ENCODE measurements around the gene UPK3A.
"Not testable (repeated sequence)": the region's sequence is repeated elsewhere in the genome, so short reads cannot be mapped to it uniquely, and the experiment has no call there.

The UPK3A gene

DNA sequence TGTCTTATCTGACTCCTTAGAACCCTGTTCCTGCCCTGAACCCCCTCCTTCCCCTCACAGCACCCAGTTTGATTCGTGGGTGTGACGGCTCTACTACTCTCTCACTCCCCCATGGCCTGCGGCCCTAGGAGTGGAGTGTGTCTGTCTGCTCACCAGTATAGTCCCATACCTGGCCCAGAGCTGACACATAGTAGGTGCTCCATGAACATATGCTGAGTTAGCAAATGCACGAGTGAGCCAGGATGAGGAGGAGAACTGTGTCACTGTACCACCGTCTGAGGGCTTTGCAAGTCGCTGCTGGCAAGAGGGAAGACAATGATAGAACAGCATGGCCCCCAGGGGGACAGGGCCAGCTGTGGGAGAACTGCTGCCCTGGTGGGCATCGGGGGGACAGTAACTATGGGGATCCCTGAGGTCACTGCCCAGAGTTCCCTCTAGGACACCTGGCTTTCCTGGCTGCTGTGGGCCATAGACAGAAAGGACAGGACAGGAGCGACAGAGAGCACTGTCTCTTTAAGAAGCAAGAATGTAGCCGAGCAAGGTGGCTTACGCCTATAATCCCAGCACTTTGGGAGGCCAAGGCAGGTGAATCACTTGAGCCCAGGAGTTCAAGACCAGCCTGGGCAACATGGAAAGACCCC, 24.9 kb upstream of the UPK3A start:
- DNase-seq, result no peak

DNA sequence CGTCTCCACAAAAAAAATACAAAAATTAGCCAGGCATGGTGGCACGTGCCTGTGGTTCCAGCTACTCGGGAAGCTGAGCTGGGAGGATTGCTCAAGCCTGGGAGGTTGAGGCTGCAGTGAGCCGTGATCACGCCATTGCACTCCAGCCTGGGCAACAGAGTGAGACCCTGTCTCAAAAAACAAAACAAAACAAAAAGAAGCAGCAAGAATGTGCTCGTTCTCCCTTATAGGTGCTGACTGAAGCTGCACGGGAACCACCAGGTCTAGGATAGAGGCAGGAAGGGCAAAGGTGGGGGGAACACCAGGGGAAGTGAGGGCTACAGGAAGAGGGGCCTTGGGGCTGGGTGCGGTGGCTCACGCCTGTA, 24.4 kb upstream of the UPK3A start:
- DNase-seq, result not testable (repeated sequence)

DNA sequence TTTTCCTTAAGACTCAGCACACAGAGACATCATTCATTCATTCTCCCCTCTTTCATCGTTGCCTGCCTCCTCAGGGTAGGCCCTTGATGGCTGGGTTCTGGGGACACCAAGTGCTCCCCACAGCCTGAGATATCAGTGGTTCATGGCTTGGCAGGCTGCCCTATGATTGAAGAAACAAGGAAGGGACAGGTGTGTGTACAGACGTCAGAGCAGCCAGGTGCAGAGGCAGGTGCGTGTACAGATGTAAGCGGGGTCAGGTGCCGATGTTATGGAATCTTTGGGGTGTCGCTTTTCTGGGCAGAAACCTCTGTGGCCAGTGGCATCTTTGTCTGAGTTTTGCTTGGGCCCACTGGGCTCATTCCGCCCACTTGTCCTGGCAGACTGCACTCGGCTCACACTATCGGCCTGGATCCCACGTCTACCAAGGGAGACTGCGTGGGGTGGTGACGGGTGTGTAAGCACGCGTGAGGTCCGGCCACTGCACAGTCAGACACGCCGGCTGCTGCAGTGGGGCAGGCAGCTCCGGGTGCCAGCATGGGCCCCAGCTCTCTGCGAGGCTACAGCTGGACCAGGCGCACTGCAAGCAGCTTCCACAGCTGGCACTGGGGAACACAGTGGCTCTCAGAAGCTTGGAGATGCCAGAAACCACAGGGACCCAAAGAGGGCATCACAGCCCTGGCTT, 23.2 kb upstream of the UPK3A start:
- no peak for DNase-seq

DNA sequence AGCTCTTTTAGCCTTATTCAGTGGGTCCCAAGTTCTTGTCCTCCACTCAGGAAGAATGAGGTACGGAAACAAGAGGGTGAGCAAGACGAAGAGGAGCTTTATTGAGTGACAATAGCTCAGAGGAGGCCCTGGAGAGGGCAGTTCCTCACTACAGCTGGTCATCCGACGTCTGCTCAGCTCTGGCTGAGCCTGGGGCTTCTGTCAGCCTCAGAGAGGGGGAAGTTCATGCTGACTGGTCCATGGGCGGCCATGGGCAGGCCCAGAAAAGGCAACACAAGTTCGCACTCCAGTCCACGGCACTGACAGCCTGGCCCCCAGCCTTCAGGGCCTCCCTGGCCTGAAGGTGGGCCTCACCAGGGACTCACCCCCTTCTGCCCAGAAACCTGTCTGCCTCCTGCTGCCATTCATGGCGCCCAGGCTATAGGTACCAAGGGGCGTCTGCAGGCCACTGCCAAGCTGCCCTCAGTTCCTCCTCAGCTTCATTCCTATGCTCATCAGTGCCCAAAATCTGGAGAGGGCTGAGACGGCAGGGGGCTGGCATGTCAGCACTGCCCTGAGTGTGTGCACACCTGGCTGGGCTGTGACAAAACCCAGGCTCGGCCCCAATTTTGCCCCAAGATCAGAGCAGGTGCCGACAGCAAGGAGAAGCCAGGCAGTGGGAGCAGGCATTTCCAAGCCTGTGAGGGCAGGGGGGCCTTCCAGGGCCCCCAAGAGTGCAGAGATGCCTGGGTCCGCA, 22.4 kb upstream of the UPK3A start:
- no peak for DNase-seq

DNA sequence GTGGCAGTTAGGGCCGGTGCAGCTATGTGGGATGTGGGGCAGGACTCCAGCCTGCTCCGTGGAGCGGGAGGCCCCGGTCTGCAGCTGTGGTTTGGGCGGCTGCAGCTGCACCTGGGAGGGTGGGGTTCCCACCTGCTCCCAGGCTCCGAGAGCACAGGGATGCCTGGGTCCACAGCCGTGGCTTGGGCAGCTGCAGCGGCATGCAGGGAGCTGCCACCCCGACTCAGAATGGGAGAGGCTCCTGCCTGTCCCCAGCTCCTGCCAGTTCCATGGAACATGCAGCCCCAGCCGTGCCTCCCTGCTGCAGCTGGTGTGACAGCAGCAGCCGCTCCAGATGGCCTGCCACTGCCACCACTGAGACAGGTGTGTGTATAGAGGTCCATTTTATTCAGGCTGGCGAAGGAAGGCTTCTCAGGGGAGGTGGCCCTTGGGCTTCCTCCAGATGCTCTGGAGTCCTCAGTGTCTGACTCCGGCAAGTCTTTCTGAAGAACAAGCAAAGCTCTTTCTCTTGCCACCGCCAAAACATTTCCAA, 21.8 kb upstream of the UPK3A start:
- DNase-seq, result no peak

DNA sequence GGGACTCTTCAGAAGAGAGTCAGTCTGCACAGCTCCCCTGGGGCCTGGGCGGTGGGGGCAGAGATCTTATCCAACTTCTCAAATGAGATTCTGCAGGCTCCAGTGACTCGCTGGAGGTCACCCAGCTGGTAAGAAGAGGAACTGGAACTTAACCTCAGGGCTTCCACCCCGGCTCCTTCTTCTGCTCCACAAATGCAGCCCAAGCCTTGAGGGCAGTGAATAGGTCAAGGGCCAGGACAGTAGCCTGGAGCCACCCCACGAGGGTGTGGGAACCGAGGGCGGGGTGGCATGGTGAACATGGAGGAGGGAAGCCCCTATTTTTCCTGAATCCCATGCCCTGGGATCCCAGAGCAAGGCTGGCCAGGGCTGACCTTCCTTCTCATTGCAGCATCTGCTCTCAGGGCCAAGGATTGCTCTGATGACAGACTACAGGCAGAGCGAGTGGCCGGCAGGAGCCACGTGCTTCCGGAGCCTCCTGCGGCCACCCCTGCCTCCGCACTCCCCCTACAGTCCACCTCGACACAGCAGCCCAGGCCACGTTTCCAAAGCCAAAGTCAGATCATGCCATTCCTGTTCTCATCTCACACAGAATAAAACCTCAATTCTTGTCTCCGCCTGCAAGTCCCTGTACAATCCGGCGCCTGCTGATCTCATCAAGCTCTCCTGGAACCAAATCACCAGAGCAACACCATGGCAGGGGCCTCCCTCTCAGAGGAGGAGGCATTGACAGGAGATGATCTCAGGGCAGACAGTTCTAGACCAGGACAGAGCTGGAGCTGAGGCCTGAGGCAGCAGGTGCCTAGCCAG, 21.1 kb upstream of the UPK3A start:
- DNase-seq, result no peak

DNA sequence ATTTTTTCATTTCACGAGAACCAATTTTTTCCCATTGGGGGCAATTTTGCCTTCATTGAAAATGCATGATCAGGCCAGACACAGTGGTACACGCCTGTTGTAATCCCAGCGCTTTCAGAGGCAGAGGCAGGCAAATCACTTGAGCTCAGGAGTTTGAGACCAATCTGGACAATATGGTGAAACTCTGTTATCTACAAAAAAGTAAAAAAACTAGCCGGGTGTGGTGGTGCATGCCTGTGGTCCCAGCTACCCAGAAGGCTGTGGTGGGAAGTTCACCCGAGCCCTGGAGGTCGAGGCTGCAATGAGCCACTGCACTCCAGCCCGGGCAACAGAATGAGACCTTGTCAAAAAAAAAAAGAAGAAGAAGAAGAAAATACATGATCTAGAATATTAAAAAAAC, 19.2 kb upstream of the UPK3A start:
- DNase-seq, result no peak

DNA sequence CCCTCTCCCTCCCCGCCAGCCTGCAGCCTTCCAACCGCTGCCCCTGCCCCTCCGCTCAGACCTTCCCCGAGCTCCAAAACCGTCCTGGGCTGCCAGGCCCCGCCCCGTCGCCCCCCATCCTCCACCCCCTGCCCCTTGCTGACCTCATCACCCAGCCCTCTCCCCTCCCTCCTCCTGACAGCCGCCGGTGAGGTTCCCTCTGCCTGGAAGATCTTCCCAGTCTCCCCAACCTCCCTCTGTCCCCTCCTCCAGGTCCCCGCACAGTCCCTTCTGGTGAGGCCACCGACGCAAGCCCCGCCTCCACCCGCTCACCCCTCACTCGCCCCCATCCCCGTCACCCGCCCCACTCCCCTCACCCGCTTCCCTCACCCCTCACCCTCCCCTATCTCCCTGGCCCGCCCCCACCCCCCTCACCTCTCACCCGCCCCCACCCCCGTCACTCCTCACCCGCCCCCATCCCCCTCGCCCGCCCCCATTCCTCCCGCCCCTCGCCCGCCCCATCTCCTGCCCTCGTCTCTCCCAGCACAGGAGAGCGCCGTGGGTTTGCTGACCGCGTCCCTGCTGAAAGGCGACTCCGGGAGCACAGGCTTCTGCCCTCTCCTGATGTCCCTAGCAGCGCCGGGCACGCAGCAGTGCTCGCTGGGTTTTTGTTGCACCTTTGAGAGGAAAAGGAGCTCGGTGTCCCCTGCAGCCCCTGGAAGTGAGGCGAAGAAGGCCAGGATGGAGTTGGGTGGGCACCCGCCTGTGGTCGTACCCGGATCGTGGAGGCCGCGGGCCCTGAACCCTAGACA, 16.4 kb upstream of the UPK3A start:
- DNase-seq, result peak; percentile 25

DNA sequence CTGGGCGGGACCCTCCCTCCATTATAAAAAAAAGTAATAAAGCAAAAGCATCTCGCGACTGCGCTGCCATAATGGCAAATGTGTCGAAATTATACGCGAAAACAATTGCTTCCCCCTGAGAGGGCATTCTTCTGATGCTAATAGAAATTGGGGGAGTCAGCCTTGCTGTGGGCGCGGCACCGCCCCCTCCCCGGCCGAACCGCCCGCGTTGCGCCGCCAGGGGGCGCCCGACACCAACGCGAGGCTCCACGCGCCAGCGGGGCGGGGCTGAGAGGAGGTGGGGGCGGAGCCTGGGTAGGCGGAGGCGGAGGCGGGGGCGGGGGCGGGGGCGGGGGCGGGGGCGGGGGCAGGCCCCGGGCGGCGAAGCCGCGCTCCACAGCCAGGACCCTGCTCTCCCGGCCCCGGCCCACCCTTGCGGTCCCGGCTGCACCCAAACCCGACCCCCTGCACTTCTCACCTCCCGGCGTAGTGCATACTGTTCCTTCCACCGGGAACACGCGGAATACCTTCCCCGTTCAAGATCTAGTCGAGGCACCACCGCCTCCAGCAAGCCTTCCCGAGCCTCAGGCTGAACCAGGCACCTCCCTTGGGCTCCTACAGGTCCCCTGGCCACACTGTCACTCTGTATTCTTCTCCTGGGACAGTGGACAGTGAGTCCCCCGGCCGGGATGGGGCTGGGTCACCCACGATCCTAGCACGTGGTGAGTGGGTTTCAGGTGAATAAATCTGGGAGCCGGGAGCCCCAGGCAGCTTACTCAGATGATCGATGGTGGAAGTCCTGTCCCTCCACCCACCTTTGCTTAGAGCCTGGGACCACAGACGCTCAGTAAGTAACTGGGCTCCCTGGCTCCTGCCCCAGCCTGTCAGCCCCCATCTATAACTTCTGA, 15.5 kb upstream of the UPK3A start:
- DNase-seq, result peak; percentile 78

DNA sequence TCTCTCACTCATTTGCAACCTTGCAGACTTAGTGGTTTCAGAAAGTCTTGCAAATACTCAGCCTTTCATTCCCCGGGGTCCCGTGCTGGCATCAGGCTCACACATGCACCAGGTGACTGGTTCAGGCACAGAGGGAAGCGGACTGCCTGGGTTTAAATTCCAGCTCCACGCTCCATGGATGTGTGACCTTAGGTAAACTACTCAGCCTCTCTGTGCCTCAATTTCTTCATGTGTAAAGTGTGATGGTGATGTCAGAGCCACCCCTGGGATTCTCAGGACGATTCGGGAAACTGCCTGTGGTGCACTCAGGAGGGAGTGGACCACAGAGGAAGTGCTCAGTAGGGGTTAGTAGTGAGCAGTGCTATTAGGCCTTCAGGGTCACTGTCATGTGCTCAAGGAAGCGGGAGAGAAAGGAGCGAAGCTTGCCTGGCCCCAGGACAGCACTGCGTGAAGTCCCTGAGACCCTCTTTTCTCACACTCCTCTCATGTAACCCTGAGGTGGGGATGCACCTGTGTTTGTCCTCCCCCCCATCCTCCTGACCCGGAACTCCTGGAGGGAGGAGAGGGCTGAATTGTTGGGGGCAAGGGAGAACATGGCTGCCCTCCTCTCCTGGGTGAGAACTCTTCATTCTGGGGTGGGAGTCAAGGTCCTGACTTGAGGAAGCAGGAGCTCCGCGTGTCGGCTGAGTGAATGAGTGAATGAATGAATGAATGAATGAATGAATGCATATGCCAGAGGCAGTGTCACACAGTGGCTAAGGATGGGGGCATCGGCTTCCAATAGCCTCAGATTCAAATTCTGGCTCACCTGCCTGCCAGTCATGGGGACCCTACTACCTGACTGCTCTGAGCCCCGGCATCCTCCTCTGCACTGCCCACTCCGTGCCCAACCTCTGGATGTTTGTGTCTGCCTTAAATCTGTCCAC, 14.4 kb upstream of the UPK3A start:
- no peak for DNase-seq

DNA sequence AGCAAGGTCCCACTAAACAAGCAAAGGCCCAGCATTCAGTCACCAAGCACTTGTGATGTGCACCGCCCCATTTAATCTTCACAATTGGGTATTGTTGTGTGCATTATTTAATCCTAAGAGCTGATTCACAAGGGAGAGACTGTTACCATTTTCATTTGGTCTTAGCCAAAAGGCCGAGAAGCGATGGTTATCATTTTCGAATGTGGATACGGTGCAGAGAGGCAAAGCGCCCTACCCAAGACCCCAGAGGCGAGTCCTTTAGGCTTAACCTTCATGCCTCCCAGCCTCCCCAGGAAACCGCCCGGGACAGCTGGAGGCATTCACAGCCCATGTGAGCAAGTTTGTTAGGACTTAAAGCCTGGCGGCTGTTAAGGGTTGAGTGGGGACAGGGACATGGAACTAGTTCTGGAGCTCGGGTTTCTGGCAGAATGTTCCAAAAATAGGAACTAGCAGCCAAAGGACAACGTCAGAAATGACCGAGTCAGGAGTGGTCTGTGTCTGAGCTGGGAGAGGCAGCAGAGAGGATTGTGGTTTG, 13.0 kb upstream of the UPK3A start:
- no peak for DNase-seq

DNA sequence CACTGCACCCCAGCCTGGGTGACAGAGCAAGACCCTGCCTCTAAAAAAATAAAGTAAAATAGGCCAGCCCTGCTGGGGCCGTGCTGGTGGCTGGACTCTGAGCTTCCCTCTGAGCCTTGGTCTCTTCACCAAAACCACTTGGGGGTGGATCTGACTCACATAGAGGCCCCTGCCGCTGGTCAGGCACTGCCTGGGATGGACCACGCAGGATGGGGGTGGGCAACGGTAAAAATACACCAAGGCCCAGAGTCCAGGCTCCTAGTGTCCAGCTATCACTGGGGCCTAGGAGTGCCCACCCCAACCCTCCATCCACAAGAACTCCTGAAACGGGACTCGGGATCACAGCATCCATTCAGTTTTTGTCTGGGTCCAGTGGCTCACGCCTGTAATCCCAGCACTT, 12.3 kb upstream of the UPK3A start:
- no peak for DNase-seq

DNA sequence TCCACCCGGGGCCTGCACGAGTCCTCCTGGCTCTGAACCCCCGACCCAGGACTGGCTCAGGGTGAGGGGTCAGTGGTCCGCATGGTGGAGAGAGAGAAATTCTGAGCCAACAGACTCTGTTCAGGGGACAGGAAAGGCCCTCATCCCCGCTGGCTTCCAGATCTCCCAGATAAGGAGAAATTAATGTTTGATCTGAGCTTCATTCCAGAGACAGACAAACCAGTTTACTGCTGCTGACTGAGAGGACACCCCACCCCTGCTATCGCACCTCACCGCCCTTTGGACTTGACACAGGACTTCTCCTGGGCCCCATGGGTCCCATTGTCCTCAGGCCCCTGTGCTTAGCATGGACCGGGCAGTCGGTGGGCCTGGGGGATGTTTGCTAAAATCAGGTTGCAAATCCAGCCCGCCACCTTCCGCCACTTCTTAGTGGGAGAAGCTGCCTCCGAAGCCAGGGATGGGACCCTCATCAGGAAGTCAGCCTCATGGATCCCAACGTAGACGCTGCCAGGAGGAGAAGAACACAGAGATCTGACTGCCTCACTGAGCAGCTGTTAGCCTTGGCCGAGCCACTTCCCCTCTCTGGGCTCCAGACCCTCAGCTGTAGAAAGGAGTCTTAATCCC, 11.2 kb upstream of the UPK3A start:
- no peak for DNase-seq

DNA sequence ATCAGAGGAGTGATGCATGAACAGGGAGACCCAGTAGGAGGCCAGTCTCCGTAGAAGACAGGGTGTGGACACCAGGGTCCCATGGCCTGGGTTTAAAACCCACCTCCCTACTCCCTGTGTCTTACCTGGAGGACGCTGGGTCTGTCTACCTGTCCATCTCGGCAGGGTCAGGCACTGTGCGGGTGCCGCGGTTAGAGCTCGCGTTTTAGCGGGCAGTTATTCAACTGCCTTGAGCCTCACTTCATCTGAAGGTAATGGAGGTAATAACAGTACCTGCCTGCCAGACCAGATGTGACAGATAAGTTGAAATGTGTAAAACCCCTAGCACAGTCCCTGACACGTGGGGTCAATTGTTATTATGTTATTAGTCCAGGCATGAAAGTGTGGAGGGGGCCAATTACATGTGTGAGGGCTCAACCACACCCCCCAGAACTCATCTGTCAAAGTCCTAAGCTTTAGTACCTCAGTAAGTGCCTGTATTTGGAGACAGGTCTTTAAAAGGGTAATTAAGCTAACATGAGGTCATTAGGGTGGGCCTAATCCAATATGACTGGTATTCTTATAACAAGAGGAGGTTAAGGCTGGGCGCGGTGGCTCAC, 8.1 kb upstream of the UPK3A start:
- DNase-seq, result no peak

DNA sequence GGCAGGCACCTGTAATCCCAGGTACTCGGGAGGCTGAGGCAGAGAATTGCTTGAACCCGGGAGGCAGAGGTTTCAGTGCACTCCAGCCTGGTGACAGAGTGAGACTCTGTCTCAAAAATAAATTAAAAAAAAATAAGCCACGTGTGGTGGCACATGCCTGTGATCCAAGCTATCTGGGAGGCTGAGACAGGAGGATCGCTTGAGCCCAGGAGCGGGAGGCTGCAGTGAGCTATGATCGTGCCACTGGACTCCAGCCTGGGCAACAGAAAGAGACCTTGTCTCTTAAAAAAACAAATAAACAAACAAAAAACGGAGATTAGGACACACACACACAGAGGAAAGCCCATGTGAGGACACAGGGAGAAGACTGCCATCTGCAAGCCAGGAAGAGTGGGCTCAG, 7.0 kb upstream of the UPK3A start:
- DNase-seq, result not testable (repeated sequence)

DNA sequence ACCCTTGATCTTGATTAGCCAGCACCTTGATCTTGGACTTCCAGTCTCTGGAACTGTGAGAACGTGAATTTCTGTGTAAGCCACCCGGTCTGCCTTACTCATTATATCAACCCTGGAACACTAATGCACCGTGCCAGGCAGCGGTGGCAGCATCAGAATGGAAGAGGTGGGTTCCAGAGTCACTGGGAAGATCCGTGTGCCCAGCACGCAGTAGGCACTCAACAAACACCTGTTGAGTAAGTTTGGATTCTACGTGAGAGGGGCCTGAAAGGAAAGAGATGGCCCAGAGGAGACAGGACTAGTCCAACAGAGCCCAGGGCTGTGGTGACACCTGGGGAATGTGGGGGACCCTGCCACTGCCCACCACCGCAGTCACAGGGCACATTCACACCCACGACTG, 6.6 kb upstream of the UPK3A start:
- no peak for DNase-seq

DNA sequence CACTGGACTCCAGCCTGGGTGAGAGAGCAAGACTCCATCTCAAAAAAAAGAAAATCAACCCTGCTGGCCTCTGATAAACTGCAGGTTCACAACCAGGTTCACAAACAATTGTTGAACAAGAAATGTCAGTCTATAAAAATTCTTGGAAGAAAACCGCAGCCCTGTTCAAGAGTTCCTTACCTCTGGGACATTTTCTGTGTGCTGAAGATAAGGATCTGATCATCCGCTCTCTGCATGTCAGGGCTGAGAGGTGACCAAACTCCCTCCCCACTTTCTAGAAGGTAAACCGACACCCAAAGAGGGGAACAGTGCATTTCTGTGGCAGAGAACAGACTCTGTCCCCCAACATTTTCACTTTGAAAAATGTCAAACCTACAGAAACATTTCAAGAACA, 4.2 kb upstream of the UPK3A start:
- DNase-seq, result no peak

DNA sequence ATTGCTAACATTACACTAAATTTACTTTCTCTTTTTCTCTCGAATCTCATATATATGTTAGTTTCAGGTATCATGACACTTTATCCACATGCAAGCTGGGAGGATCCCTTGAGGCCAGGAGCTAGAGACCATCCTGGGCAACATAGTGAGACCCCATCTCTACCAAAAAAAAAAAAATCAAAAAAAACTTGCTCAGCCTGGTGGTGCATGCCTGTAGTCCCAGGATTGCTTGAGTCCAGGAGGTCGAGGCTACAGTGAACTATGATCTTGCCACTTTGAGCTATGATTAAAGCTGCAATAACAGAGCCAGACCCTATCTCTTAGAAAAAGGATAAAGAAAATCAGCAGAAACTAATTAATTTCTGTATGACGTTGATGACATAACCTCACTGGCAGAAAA, 3.7 kb upstream of the UPK3A start:
- no peak for DNase-seq

Measured in stimulated activated naive CD4-positive, alpha-beta T cell treated with Interleukin-2 at 50 U/mL for 16 hours (primary cell).